HL-60 (cell line): Measurements from ENCODE around the gene ANAPC13.

Experiments
- DNase-seq, 2 experiments: peaks; one replicate each; pipeline ENCODE4 v3.0.0-alpha.2; 2010 to 2020; ENCODE audit warnings: low read depth in 1 of 2, low spot score in 1 of 2
- H3K27ac ChIP-seq: fragments of 250-450 bp; sonication (Bioruptor Pico); replicated peaks from 2 replicates; pipeline ENCODE4 v1.5.1; 2020; ENCODE audit warnings: mild to moderate bottlenecking, moderate library complexity
- H3K27me3 ChIP-seq: fragments of 250-450 bp; sonication (Bioruptor Pico); 2 replicates; pipeline ENCODE4 v1.5.1; 2021; ENCODE audit warnings: mild to moderate bottlenecking, moderate library complexity; ENCODE audit not compliant: insufficient read depth, poor library complexity, severe bottlenecking
- H3K4me3 ChIP-seq: replicated peaks from 2 replicates; pipeline ENCODE4 v1.5.1; 2011; ENCODE audit warnings: mild to moderate bottlenecking, control low read depth, low read length; ENCODE audit not compliant: insufficient read depth
- GABPA ChIP-seq: IDR thresholded peaks from 2 replicates; pipeline ENCODE4 v1.6.1; 2012; ENCODE audit warnings: low read depth
- POLR2AphosphoS5 ChIP-seq: IDR thresholded peaks from 2 replicates; pipeline ENCODE4 v1.6.1; 2012; ENCODE audit warnings: low read depth
- SPI1 ChIP-seq: IDR thresholded peaks from 2 replicates; pipeline ENCODE4 v1.6.1; 2012; ENCODE audit warnings: low read depth, mild to moderate bottlenecking, borderline replicate concordance
- TF ChIP-seq, protein P1 (sequence below): IDR thresholded peaks from 2 replicates; pipeline ENCODE4 v1.6.1; 2012; ENCODE audit warnings: low read depth; ENCODE audit not compliant: insufficient replicate concordance
- TF ChIP-seq, protein P2 (sequence below): IDR thresholded peaks from one replicate; pipeline ENCODE4 v1.5.1; 2011; ENCODE audit warnings: low read length, control low read depth, inconsistent platforms; ENCODE audit not compliant: insufficient read depth

ANAPC13 gene

DNA sequence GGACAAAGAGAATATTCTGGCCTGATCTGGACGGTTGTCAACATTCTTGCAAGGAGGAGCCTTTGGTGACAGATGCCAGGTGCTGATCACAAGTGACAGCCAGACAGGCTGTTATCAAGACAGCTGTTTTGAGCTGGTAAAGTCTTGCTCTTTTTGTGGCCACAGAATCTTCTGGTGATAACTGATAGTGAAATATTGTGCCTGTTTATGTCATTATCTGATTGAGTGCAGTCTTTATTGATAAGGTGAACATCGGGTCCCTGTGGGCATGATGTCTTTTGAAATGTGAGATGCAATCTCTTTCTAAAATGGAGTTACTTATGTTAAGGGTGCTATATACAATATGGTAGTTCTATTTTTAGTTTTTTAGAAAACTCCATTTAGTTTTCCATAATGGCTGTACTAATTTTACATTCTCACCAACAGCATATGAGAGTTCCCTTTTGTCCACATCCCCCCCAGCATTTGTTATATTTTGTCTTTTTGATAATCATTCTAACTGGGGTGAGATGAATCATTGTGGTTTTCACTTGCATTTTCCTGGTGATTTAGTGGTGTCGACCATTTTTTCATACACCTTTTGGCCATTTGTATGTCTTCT is 10.8 kb upstream of the ANAPC13 start:
- DNase-seq = no peak
- TF ChIP-seq, protein P1, sequence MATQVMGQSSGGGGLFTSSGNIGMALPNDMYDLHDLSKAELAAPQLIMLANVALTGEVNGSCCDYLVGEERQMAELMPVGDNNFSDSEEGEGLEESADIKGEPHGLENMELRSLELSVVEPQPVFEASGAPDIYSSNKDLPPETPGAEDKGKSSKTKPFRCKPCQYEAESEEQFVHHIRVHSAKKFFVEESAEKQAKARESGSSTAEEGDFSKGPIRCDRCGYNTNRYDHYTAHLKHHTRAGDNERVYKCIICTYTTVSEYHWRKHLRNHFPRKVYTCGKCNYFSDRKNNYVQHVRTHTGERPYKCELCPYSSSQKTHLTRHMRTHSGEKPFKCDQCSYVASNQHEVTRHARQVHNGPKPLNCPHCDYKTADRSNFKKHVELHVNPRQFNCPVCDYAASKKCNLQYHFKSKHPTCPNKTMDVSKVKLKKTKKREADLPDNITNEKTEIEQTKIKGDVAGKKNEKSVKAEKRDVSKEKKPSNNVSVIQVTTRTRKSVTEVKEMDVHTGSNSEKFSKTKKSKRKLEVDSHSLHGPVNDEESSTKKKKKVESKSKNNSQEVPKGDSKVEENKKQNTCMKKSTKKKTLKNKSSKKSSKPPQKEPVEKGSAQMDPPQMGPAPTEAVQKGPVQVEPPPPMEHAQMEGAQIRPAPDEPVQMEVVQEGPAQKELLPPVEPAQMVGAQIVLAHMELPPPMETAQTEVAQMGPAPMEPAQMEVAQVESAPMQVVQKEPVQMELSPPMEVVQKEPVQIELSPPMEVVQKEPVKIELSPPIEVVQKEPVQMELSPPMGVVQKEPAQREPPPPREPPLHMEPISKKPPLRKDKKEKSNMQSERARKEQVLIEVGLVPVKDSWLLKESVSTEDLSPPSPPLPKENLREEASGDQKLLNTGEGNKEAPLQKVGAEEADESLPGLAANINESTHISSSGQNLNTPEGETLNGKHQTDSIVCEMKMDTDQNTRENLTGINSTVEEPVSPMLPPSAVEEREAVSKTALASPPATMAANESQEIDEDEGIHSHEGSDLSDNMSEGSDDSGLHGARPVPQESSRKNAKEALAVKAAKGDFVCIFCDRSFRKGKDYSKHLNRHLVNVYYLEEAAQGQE = no peak
- TF ChIP-seq POLR2AphosphoS5 = no peak
- no peak for TF ChIP-seq GABPA
- TF ChIP-seq, protein P2, sequence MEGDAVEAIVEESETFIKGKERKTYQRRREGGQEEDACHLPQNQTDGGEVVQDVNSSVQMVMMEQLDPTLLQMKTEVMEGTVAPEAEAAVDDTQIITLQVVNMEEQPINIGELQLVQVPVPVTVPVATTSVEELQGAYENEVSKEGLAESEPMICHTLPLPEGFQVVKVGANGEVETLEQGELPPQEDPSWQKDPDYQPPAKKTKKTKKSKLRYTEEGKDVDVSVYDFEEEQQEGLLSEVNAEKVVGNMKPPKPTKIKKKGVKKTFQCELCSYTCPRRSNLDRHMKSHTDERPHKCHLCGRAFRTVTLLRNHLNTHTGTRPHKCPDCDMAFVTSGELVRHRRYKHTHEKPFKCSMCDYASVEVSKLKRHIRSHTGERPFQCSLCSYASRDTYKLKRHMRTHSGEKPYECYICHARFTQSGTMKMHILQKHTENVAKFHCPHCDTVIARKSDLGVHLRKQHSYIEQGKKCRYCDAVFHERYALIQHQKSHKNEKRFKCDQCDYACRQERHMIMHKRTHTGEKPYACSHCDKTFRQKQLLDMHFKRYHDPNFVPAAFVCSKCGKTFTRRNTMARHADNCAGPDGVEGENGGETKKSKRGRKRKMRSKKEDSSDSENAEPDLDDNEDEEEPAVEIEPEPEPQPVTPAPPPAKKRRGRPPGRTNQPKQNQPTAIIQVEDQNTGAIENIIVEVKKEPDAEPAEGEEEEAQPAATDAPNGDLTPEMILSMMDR = no peak
- no peak for TF ChIP-seq SPI1
- Histone ChIP-seq H3K27ac (no peak overlapping the region), H3K27me3 (no peaks in the 10 kb centered on the region), H3K4me3 (no peak overlapping the region)

DNA sequence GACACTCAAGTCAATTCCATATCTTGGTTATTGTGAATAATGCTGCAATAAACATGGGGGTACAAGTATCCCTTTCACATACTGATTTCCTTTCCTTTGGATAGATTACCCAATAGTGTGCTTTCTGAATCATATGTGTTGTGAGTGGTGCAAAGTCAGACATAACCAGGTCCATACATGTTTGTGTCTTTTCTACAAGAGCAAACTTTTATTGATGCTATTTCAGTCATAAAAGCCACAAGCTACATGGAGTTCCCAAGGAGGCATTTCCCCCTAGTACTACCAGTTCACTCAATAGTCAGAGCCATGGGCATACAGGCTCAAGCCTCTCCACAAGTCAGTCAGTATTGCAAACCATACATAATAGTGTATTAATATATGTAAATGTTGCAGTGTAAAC is 10.2 kb upstream of the ANAPC13 start:
- no peak overlapping the region for H3K27ac ChIP-seq
- H3K27me3 ChIP-seq = no peaks in the 10 kb centered on the region
- TF ChIP-seq, protein P1 = no peak
- TF ChIP-seq, protein P2 = no peak
- TF ChIP-seq SPI1 (no peak), GABPA (no peak), POLR2AphosphoS5 (no peak)
- no peak overlapping the region for H3K4me3 ChIP-seq
- no peak for DNase-seq

DNA sequence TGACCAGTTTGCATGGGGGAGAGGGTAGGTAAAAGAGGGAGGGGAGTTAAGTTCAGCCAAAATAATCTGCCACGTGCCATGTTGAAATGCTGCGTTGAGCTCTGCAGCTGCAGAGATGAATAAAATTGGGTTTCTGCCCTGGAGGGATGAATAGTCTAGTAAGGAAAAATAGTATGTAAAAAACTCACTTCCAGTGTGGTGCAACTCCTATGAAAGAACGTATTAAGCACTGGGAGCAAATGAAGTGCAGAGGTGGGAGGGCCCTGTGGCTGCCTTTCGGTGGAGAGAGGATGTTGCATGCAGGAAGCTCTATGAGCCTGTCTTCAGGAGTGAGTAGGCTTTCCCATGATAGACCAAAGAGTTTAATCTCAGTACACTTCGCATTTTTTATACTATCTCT is 8.7 kb upstream of the ANAPC13 start:
- no peak overlapping the region for H3K4me3 ChIP-seq
- DNase-seq = peak; percentile 40 to 46
- H3K27ac ChIP-seq = no peak overlapping the region
- no peaks in the 10 kb centered on the region for H3K27me3 ChIP-seq
- TF ChIP-seq SPI1 (no peak), GABPA (no peak), POLR2AphosphoS5 (no peak)
- TF ChIP-seq, protein P1 = no peak
- TF ChIP-seq, protein P2 = no peak
